Neural cell (in vitro differentiated cells): ENCODE results near the gene MAGI1. TPM values are rescaled to one million over a fixed set of nuclear protein-coding genes. Genes with fewer than 3 reads are reported as not detected.

Experiments used
- H2AFZ ChIP-seq: fragments of 200-600, 300-800 bp; sonication (generic), shearing (Covaris generic); 2 replicates; pipeline ENCODE4 v1.6.0; 2014; ENCODE audit warnings: low read depth, mild to moderate bottlenecking, antibody characterized with exemption, low read length, moderate library complexity
- H3F3A ChIP-seq: fragments of 200-600 bp; shearing (Covaris generic); 2 replicates; pipeline ENCODE4 v1.6.1; 2016; ENCODE audit warnings: mild to moderate bottlenecking, moderate library complexity, mixed read lengths, antibody characterized with exemption, low read length; ENCODE audit not compliant: insufficient read depth, poor library complexity, severe bottlenecking
- H3K27ac ChIP-seq: fragments of 200-600, 300-800 bp; sonication (generic), shearing (Covaris generic); 2 replicates; pipeline ENCODE4 v1.5.1; 2014; ENCODE audit warnings: mild to moderate bottlenecking, low read length, moderate library complexity
- H3K27me3 ChIP-seq: fragments of 300-800, 200-600 bp; sonication (generic), shearing (Covaris generic); 2 replicates; pipeline ENCODE4 v1.6.0; 2014; ENCODE audit warnings: mild to moderate bottlenecking, low read depth, low read length, moderate library complexity; ENCODE audit not compliant: insufficient read depth
- H3K36me3 ChIP-seq: fragments of 300-800, 200-600 bp; sonication (generic), shearing (Covaris generic); 2 replicates; pipeline ENCODE4 v1.5.1; 2014; ENCODE audit warnings: mild to moderate bottlenecking, antibody characterized with exemption, low read length, moderate library complexity; ENCODE audit not compliant: insufficient read depth
- H3K4me2 ChIP-seq: fragments of 300-800, 200-600 bp; sonication (generic), shearing (Covaris generic); 2 replicates; pipeline ENCODE4 v1.6.0; 2014; ENCODE audit warnings: mild to moderate bottlenecking, low read length
- H3K4me3 ChIP-seq: fragments of 300-800, 200-600 bp; sonication (generic), shearing (Covaris generic); 2 replicates; pipeline ENCODE4 v1.5.1; 2014; ENCODE audit warnings: mild to moderate bottlenecking, low read length, moderate library complexity
- H3K79me2 ChIP-seq: fragments of 200-600 bp; shearing (Covaris generic); replicated peaks from 2 replicates; pipeline ENCODE4 v1.6.0; 2014; ENCODE audit warnings: mild to moderate bottlenecking, low read length, moderate library complexity; ENCODE audit not compliant: insufficient read depth
- H3K9ac ChIP-seq: fragments of 300-800, 200-600 bp; sonication (generic), shearing (Covaris generic); 2 replicates; pipeline ENCODE4 v1.6.1; 2016; ENCODE audit warnings: mild to moderate bottlenecking, low read length, mixed read lengths
- H3K9me2 ChIP-seq: fragments of 200-600 bp; shearing (Covaris generic); 2 replicates; pipeline ENCODE4 v1.6.1; 2016; ENCODE audit warnings: mild to moderate bottlenecking, low read length, mixed read lengths; ENCODE audit not compliant: insufficient read depth
- H3K9me3 ChIP-seq: fragments of 200-600, 300-800 bp; sonication (generic), shearing (Covaris generic); 2 replicates; pipeline ENCODE4 v1.6.1; 2016; ENCODE audit warnings: mild to moderate bottlenecking, mixed run types, low read length, moderate library complexity, mixed read lengths
- H4K20me1 ChIP-seq: fragments of 200-600 bp; shearing (Covaris generic); 2 replicates; pipeline ENCODE4 v1.6.1; 2016; ENCODE audit warnings: mild to moderate bottlenecking, mixed run types; ENCODE audit not compliant: insufficient read depth
- EP300 ChIP-seq: fragments of 450-650 bp; conservative IDR thresholded peaks from 2 replicates; pipeline ENCODE4 v1.6.1; 2014; ENCODE audit warnings: antibody characterized with exemption, mild to moderate bottlenecking, moderate library complexity; ENCODE audit not compliant: poor library complexity, severe bottlenecking
- EZH2 ChIP-seq: fragments of 200-600, 300-800 bp; shearing (Covaris generic), sonication (generic); IDR thresholded peaks from 2 replicates; pipeline ENCODE4 v1.6.1; 2014; ENCODE audit warnings: antibody characterized with exemption, low read length, borderline replicate concordance, mild to moderate bottlenecking; ENCODE audit not compliant: insufficient read depth, poor library complexity, severe bottlenecking
- MXI1 ChIP-seq: fragments of 450-650 bp; conservative IDR thresholded peaks from 2 replicates; pipeline ENCODE4 v1.6.1; 2014; ENCODE audit warnings: antibody characterized with exemption, mild to moderate bottlenecking; ENCODE audit not compliant: poor library complexity, severe bottlenecking
- POLR2AphosphoS5 ChIP-seq: IDR thresholded peaks from 2 replicates; pipeline ENCODE4 v1.6.1; 2012
- RAD21 ChIP-seq: fragments of 450-650 bp; conservative IDR thresholded peaks from 2 replicates; pipeline ENCODE4 v1.6.1; 2014; ENCODE audit warnings: antibody characterized with exemption, mild to moderate bottlenecking, moderate library complexity
- REST ChIP-seq: IDR thresholded peaks from 2 replicates; pipeline ENCODE4 v1.6.1; 2012; ENCODE audit warnings: borderline replicate concordance
- SMC3 ChIP-seq: fragments of 450-650 bp; conservative IDR thresholded peaks from 2 replicates; pipeline ENCODE4 v1.6.1; 2014; ENCODE audit warnings: antibody characterized with exemption, mild to moderate bottlenecking, moderate library complexity; ENCODE audit not compliant: poor library complexity
- TAF1 ChIP-seq: IDR thresholded peaks from 2 replicates; pipeline ENCODE4 v1.6.1; 2012; ENCODE audit warnings: low read depth
- polyA plus RNA-seq: library from polyadenylated mRNA; depleted of rRNA; stranded (reverse); fragments of >200 nt; gene quantifications from 2 replicates; pipeline ENCODE4 v1.2.3, GENCODE V29; 2014
- TF ChIP-seq, protein P1 (sequence below): fragments of 450-650 bp; IDR thresholded peaks from 2 replicates; pipeline ENCODE4 v1.5.1; 2014; ENCODE audit warnings: antibody characterized with exemption, mild to moderate bottlenecking, moderate library complexity; ENCODE audit not compliant: poor library complexity, severe bottlenecking

MAGI1 gene
- polyA plus RNA-seq, 1 donor from 2014 or later = 44.7 TPM

DNA sequence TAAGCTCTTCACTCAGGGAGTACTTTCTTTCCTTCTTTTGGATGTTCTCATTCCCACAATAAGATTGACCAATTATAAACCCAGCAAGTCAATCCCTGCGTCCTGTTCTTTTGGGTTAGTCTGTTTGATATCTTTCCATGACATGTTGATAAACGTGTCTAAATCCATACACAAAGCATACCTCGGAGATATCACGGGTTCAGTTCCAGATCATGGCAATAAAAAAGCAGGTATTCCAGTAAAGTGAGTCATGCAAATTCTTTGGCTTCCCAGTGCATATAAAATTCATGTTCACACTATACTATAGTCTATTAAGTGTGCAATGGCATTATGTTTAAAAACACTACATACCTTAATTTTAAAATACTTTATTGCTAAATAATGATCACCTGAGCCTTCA, 667.7 kb downstream of the MAGI1 start:
- TF ChIP-seq EZH2 = no peak
- no peak for TF ChIP-seq RAD21
- TF ChIP-seq EP300 = no peak
- no peak for TF ChIP-seq POLR2AphosphoS5
- TF ChIP-seq, protein P1, sequence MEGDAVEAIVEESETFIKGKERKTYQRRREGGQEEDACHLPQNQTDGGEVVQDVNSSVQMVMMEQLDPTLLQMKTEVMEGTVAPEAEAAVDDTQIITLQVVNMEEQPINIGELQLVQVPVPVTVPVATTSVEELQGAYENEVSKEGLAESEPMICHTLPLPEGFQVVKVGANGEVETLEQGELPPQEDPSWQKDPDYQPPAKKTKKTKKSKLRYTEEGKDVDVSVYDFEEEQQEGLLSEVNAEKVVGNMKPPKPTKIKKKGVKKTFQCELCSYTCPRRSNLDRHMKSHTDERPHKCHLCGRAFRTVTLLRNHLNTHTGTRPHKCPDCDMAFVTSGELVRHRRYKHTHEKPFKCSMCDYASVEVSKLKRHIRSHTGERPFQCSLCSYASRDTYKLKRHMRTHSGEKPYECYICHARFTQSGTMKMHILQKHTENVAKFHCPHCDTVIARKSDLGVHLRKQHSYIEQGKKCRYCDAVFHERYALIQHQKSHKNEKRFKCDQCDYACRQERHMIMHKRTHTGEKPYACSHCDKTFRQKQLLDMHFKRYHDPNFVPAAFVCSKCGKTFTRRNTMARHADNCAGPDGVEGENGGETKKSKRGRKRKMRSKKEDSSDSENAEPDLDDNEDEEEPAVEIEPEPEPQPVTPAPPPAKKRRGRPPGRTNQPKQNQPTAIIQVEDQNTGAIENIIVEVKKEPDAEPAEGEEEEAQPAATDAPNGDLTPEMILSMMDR = no peak
- TF ChIP-seq REST = no peak
- TF ChIP-seq SMC3 = no peak
- TF ChIP-seq TAF1 = no peak
- no peak for TF ChIP-seq MXI1
- Histone ChIP-seq H3K4me3 (no peak overlapping the region), H2AFZ (no peak overlapping the region), H3F3A (no peaks in the 10 kb centered on the region), H3K4me2 (no peak overlapping the region), H3K9ac (no peak overlapping the region), H4K20me1 (no peaks in the 10 kb centered on the region), H3K79me2 (no peaks in the 10 kb centered on the region), H3K27ac (no peak overlapping the region), H3K27me3 (no peaks in the 10 kb centered on the region), H3K36me3 (peaks cover 8% of the 10 kb centered on the region), H3K9me3 (no peaks in the 10 kb centered on the region), H3K9me2 (no peaks in the 10 kb centered on the region)

DNA sequence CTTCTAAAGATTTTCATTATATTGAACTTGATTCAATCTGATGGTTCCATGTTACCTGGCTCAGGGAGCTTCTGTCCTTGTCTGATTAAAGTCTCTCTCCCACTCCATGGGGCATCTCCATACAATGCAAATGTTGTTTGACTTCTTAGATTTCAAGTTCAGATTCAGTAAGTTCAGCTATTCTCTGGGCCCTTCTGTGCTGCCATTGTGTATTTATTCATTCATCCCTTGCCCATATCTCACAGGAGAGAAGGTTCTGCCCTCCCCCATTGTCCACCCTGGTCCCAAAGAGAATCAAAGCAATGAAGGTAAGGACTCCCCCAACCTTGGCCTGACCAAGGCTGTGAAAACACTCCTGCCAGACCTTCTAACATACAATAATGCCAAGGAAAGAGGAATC, 669.9 kb downstream of the MAGI1 start:
- H4K20me1 ChIP-seq = no peaks in the 10 kb centered on the region
- H3K4me2 ChIP-seq = no peak overlapping the region
- H3K4me3 ChIP-seq = no peak overlapping the region
- no peaks in the 10 kb centered on the region for H3K27me3 ChIP-seq
- no peak overlapping the region for H3K27ac ChIP-seq
- H3K79me2 ChIP-seq = no peaks in the 10 kb centered on the region
- H3K9ac ChIP-seq = no peak overlapping the region
- TF ChIP-seq MXI1 = no peak
- H3K9me2 ChIP-seq = no peaks in the 10 kb centered on the region
- peaks cover 8% of the 10 kb centered on the region for H3K36me3 ChIP-seq
- H3K9me3 ChIP-seq = no peaks in the 10 kb centered on the region
- H2AFZ ChIP-seq = no peak overlapping the region
- H3F3A ChIP-seq = no peaks in the 10 kb centered on the region

- no peaks in the 10 kb centered on the region for H3K9me2 ChIP-seq
- H3K27ac ChIP-seq = no peak overlapping the region
- no peaks in the 10 kb centered on the region for H3K79me2 ChIP-seq
- H3K27me3 ChIP-seq = no peaks in the 10 kb centered on the region
- no peak overlapping the region for H2AFZ ChIP-seq
- H3F3A ChIP-seq = no peaks in the 10 kb centered on the region
- H3K9ac ChIP-seq = no peak overlapping the region
- H3K36me3 ChIP-seq = peaks cover 18% of the 10 kb centered on the region
- H4K20me1 ChIP-seq = no peaks in the 10 kb centered on the region
- TF ChIP-seq, protein P1 = no peak
- TF ChIP-seq RAD21 (no peak), REST (no peak), SMC3 (no peak), TAF1 (no peak), EP300 (no peak), EZH2 (no peak), MXI1 (no peak), POLR2AphosphoS5 (no peak)
- H3K4me2 ChIP-seq = no peak overlapping the region
- no peaks in the 10 kb centered on the region for H3K9me3 ChIP-seq
- H3K4me3 ChIP-seq = no peak overlapping the region
Observed at GRCh38 chr3:65362688-65363087, 676.0 kb downstream of the MAGI1 start.
